ENCODE data around the gene DNAH2. TPM values are rescaled to one million over a fixed set of nuclear protein-coding genes. Genes with fewer than 3 reads are reported as not detected.

Gene DNAH2
- total and polyA plus RNA-seq, 2 of the 13 experiments (the other 11 are each of a cell fraction or from before 2014, with no cell fraction given), result not detected

DNA sequence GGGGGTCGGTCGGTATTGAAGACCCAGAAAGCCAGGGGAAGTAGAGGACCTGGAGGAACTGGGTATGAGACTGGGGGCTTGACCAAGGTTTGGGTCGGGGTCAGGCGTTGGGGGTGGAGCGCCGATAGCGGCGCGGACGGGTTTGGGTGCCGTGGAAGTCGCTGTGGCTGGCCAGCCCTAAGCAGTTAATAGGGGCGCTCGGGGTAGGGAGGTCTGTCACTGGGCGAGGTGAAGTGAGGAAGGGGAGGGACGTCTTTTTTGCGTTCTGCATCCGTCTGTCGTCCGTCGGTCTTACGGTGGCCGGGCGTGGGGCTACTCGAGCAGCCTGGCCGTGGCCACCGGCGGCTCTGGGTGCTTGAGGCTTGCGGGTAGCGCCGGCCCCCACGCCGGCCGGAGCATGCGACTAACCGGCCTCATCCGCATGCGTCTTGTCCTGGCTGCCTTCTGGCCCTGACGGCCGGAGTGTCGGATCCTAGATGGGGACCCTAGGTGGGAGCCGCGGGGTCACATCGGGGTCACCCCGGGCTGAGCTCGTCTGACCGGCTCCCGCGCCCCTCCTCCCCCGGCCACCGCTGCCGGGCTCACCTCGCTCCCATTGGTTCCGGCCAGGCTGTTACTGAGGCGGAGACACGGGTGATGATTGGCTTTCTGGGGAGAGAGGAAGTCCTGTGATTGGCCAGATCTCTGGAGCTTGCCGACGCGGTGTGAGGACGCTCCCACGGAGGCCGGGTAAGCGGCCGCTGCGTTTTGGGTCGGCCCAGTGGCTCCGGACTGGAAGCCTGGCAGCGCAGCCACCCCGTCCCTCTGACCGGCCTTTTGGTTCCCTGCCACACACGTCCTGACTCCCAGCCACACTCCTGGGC, 127.0 kb downstream of the DNAH2 start (continued):
- TF ChIP-seq, protein P1, sequence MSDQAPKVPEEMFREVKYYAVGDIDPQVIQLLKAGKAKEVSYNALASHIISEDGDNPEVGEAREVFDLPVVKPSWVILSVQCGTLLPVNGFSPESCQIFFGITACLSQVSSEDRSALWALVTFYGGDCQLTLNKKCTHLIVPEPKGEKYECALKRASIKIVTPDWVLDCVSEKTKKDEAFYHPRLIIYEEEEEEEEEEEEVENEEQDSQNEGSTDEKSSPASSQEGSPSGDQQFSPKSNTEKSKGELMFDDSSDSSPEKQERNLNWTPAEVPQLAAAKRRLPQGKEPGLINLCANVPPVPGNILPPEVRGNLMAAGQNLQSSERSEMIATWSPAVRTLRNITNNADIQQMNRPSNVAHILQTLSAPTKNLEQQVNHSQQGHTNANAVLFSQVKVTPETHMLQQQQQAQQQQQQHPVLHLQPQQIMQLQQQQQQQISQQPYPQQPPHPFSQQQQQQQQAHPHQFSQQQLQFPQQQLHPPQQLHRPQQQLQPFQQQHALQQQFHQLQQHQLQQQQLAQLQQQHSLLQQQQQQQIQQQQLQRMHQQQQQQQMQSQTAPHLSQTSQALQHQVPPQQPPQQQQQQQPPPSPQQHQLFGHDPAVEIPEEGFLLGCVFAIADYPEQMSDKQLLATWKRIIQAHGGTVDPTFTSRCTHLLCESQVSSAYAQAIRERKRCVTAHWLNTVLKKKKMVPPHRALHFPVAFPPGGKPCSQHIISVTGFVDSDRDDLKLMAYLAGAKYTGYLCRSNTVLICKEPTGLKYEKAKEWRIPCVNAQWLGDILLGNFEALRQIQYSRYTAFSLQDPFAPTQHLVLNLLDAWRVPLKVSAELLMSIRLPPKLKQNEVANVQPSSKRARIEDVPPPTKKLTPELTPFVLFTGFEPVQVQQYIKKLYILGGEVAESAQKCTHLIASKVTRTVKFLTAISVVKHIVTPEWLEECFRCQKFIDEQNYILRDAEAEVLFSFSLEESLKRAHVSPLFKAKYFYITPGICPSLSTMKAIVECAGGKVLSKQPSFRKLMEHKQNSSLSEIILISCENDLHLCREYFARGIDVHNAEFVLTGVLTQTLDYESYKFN (CRISPR knock-in tag; conservative IDR thresholded peaks at IDR 0.05), result no peak
- no peak for TF ChIP-seq GFI1 (CRISPR knock-in tag; IDR thresholded peaks at IDR 0.05; ENCODE audit: borderline replicate concordance)
- TF ChIP-seq, protein P2, sequence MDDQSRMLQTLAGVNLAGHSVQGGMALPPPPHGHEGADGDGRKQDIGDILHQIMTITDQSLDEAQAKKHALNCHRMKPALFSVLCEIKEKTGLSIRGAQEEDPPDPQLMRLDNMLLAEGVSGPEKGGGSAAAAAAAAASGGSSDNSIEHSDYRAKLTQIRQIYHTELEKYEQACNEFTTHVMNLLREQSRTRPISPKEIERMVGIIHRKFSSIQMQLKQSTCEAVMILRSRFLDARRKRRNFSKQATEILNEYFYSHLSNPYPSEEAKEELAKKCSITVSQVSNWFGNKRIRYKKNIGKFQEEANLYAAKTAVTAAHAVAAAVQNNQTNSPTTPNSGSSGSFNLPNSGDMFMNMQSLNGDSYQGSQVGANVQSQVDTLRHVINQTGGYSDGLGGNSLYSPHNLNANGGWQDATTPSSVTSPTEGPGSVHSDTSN (CRISPR knock-in tag; IDR thresholded peaks at IDR 0.05; ENCODE audit: borderline replicate concordance), result no peak
- TF ChIP-seq NKX3-1 (CRISPR knock-in tag; IDR thresholded peaks at IDR 0.05), result no peak
- no peak for TF ChIP-seq ZNF552 (CRISPR knock-in tag; IDR thresholded peaks at IDR 0.05; ENCODE audit: borderline replicate concordance)
- TF ChIP-seq MXD4 (CRISPR knock-in tag; IDR thresholded peaks at IDR 0.05), result no peak
- TF ChIP-seq, protein P3, sequence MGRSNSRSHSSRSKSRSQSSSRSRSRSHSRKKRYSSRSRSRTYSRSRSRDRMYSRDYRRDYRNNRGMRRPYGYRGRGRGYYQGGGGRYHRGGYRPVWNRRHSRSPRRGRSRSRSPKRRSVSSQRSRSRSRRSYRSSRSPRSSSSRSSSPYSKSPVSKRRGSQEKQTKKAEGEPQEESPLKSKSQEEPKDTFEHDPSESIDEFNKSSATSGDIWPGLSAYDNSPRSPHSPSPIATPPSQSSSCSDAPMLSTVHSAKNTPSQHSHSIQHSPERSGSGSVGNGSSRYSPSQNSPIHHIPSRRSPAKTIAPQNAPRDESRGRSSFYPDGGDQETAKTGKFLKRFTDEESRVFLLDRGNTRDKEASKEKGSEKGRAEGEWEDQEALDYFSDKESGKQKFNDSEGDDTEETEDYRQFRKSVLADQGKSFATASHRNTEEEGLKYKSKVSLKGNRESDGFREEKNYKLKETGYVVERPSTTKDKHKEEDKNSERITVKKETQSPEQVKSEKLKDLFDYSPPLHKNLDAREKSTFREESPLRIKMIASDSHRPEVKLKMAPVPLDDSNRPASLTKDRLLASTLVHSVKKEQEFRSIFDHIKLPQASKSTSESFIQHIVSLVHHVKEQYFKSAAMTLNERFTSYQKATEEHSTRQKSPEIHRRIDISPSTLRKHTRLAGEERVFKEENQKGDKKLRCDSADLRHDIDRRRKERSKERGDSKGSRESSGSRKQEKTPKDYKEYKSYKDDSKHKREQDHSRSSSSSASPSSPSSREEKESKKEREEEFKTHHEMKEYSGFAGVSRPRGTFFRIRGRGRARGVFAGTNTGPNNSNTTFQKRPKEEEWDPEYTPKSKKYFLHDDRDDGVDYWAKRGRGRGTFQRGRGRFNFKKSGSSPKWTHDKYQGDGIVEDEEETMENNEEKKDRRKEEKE (IDR thresholded peaks at IDR 0.05), result no peak
- no peak for TF ChIP-seq TSC22D2 (CRISPR knock-in tag; IDR thresholded peaks at IDR 0.05; ENCODE audit: borderline replicate concordance)
- TF ChIP-seq, protein P4, sequence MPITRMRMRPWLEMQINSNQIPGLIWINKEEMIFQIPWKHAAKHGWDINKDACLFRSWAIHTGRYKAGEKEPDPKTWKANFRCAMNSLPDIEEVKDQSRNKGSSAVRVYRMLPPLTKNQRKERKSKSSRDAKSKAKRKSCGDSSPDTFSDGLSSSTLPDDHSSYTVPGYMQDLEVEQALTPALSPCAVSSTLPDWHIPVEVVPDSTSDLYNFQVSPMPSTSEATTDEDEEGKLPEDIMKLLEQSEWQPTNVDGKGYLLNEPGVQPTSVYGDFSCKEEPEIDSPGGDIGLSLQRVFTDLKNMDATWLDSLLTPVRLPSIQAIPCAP (CRISPR knock-in tag; IDR thresholded peaks at IDR 0.05; ENCODE audit: low read depth), result no peak
- TF ChIP-seq ZNF34 (CRISPR knock-in tag; IDR thresholded peaks at IDR 0.05; ENCODE audit: borderline replicate concordance), result no peak
- no peak for TF ChIP-seq ZNF615 (CRISPR knock-in tag; IDR thresholded peaks at IDR 0.05; ENCODE audit: borderline replicate concordance)
- TF ChIP-seq ZNF737 (CRISPR knock-in tag; IDR thresholded peaks at IDR 0.05; ENCODE audit: borderline replicate concordance), result no peak
- TF ChIP-seq ZNF644 (CRISPR knock-in tag; IDR thresholded peaks at IDR 0.05; ENCODE audit: low read depth), result no peak
- TF ChIP-seq MED8 (CRISPR knock-in tag; IDR thresholded peaks at IDR 0.05; ENCODE audit: insufficient replicate concordance), result no peak
- 0 out of 2 replicates have a peak, but pooled peaks have one; percentile 46 for TF ChIP-seq PHF21A (CRISPR knock-in tag; IDR thresholded peaks at IDR 0.05)
- TF ChIP-seq SNAPC2 (CRISPR knock-in tag; IDR thresholded peaks at IDR 0.05), result no peak
- TF ChIP-seq ZBTB42 (CRISPR knock-in tag; IDR thresholded peaks at IDR 0.05), result no peak
- no peak for TF ChIP-seq HNRNPK (IDR thresholded peaks at IDR 0.05; ENCODE audit: low read depth, low read length, poor library complexity, severe bottlenecking)
- TF ChIP-seq ARNT (IDR thresholded peaks at IDR 0.05), result no peak
- TF ChIP-seq REPIN1 (CRISPR knock-in tag; IDR thresholded peaks at IDR 0.05; ENCODE audit: borderline replicate concordance, low read depth), result no peak
- peak; percentile 69 for TF ChIP-seq RXRB (CRISPR knock-in tag; IDR thresholded peaks at IDR 0.05; ENCODE audit: borderline replicate concordance)
